IMR-90 (cell line): Measurements from ENCODE around the gene TBXAS1. TPM values are rescaled to one million over a fixed set of nuclear protein-coding genes. Genes with fewer than 3 reads are reported as not detected.

ENCODE experiments used
- ATAC-seq: fragments of 200-7000 bp; cut with Tn5 transposase; 2 replicates; pipeline ENCODE4 v1.9.1; 2020; ENCODE audit warnings: low read depth, mild to moderate bottlenecking, moderate library complexity
- BruUV-seq: library from RNA; stranded (reverse); fragments of 400-500 nt; replicated peaks from 2 replicates; lab custom pipeline; 2021; lab: Mats Ljungman, UMichigan
- CTCF ChIA-PET: fragments of 300-600 bp; formaldehyde crosslinking; extraction: SDS; loops from one replicate; lab custom pipeline; 2021; ENCODE audit warnings: antibody characterized with exemption; lab: Yijun Ruan, JAX
- POLR2A ChIA-PET: fragments of 300-600 bp; sonication (Branson Sonifier 250); formaldehyde crosslinking; loops from one replicate; lab custom pipeline; 2022; ENCODE audit warnings: antibody characterized with exemption; ENCODE audit not compliant: unreplicated experiment; lab: Charles Lee
- DNase-seq: peaks from one replicate; pipeline ENCODE4 v3.0.0; 2013
- H2AFZ ChIP-seq: replicated peaks from 2 replicates; pipeline ENCODE3; 2013; ENCODE audit warnings: low read length, mild to moderate bottlenecking; ENCODE audit not compliant: poor library complexity
- H2AK5ac ChIP-seq: 2 replicates; pipeline ENCODE4 v1.6.1; 2013; ENCODE audit warnings: low read depth, low read length, inconsistent platforms
- H2AK9ac ChIP-seq: replicated peaks from 2 replicates; pipeline ENCODE3; 2013; ENCODE audit warnings: mild to moderate bottlenecking, low read depth, low read length, moderate library complexity; ENCODE audit not compliant: poor library complexity
- H2BK120ac ChIP-seq: 2 replicates; pipeline ENCODE4 v1.6.1; 2013; ENCODE audit warnings: low read depth, low read length, inconsistent platforms
- H2BK15ac ChIP-seq: 3 replicates; pipeline ENCODE4 v1.6.1; 2013; ENCODE audit warnings: low read depth, low read length, inconsistent platforms
- H2BK20ac ChIP-seq: 2 replicates; pipeline ENCODE4 v1.6.1; 2013; ENCODE audit warnings: low read depth, mild to moderate bottlenecking, inconsistent platforms, low read length, moderate library complexity
- H2BK5ac ChIP-seq: 2 replicates; pipeline ENCODE4 v1.6.1; 2013; ENCODE audit warnings: mild to moderate bottlenecking, low read depth, low read length, inconsistent platforms; ENCODE audit not compliant: poor library complexity, severe bottlenecking
- H3K14ac ChIP-seq: replicated peaks from 2 replicates; pipeline ENCODE4 v1.6.1; 2013; ENCODE audit warnings: low read depth, low read length, inconsistent platforms
- H3K18ac ChIP-seq: 2 replicates; pipeline ENCODE4 v1.6.1; 2013; ENCODE audit warnings: low read depth, low read length, control low read depth
- H3K23ac ChIP-seq: 2 replicates; pipeline ENCODE4 v1.6.1; 2013; ENCODE audit warnings: low read depth, low read length, inconsistent platforms
- H3K27ac ChIP-seq: 2 replicates; pipeline ENCODE4 v1.5.1; 2013; ENCODE audit warnings: mild to moderate bottlenecking, control low read depth, low read length; ENCODE audit not compliant: insufficient read depth
- H3K27me3 ChIP-seq: 2 replicates; pipeline ENCODE4 v1.6.1; 2013; ENCODE audit warnings: low read length; ENCODE audit not compliant: control insufficient read depth, insufficient read depth
- H3K36me3 ChIP-seq: 2 replicates; pipeline ENCODE4 v1.6.1; 2013; ENCODE audit warnings: low read length, mixed read lengths; ENCODE audit not compliant: control insufficient read depth, insufficient read depth
- H3K4ac ChIP-seq: 2 replicates; pipeline ENCODE4 v1.6.1; 2013; ENCODE audit warnings: low read depth, low read length, inconsistent platforms
- H3K4me1 ChIP-seq: 2 replicates; pipeline ENCODE4 v1.6.1; 2013; ENCODE audit warnings: low read length, mixed read lengths; ENCODE audit not compliant: control insufficient read depth, insufficient read depth
- H3K4me2 ChIP-seq: 2 replicates; pipeline ENCODE4 v1.6.1; 2013; ENCODE audit warnings: low read depth, mild to moderate bottlenecking, control low read depth, low read length, moderate library complexity
- H3K4me3 ChIP-seq: 2 replicates; pipeline ENCODE4 v1.5.1; 2013; ENCODE audit warnings: low read depth, mild to moderate bottlenecking, control low read depth, low read length, moderate library complexity; ENCODE audit not compliant: insufficient read depth
- H3K56ac ChIP-seq: 2 replicates; pipeline ENCODE4 v1.6.1; 2013; ENCODE audit warnings: low read length, inconsistent platforms; ENCODE audit not compliant: insufficient read depth; ENCODE audit errors: extremely low read depth
- H3K79me1 ChIP-seq, 2 experiments: 2 replicates each; pipeline ENCODE4 v1.6.1; 2013; ENCODE audit warnings: low read length in 2 of 2, inconsistent platforms in 1 of 2, low read depth in 1 of 2
- H3K9ac ChIP-seq: 2 replicates; pipeline ENCODE4 v1.6.1; 2013; ENCODE audit warnings: low read depth, low read length, control low read depth
- H3K9me1 ChIP-seq: 2 replicates; pipeline ENCODE4 v1.6.1; 2013; ENCODE audit warnings: low read length, inconsistent platforms; ENCODE audit not compliant: insufficient read depth
- H3K9me3 ChIP-seq: 2 replicates; pipeline ENCODE4 v1.6.1; 2013; ENCODE audit warnings: low read length; ENCODE audit not compliant: control insufficient read depth, insufficient read depth
- H4K20me1 ChIP-seq: 2 replicates; pipeline ENCODE4 v1.6.1; 2013; ENCODE audit warnings: low read length, inconsistent platforms; ENCODE audit not compliant: insufficient read depth
- H4K5ac ChIP-seq: 2 replicates; pipeline ENCODE4 v1.6.1; 2013; ENCODE audit warnings: mild to moderate bottlenecking, low read depth, low read length, control low read depth
- H4K8ac ChIP-seq, 2 experiments: 2 replicates each; pipeline ENCODE4 v1.6.1; 2013; ENCODE audit warnings: low read depth in 2 of 2, low read length in 2 of 2, control low read depth in 1 of 2, inconsistent platforms in 1 of 2
- H4K91ac ChIP-seq: 2 replicates; pipeline ENCODE4 v1.6.1; 2013; ENCODE audit warnings: low read depth, low read length, inconsistent platforms; ENCODE audit not compliant: insufficient read depth
- BHLHE40 ChIP-seq: fragments of 150-350 bp; IDR thresholded peaks from 2 replicates; pipeline ENCODE4 v1.6.1; 2016; ENCODE audit warnings: mild to moderate bottlenecking, low read depth, low read length
- CEBPB ChIP-seq: IDR thresholded peaks from 2 replicates; pipeline ENCODE4 v1.6.1; 2012; ENCODE audit warnings: low read depth, low read length, improper control_type of control experiment
- CHD1 ChIP-seq: IDR thresholded peaks from 2 replicates; pipeline ENCODE4 v1.6.1; 2012; ENCODE audit warnings: low read depth, low read length, improper control_type of control experiment
- FOS ChIP-seq: fragments of 150-350 bp; IDR thresholded peaks from 2 replicates; pipeline ENCODE4 v1.6.1; 2016; ENCODE audit warnings: low read depth, low read length
- MAFK ChIP-seq: IDR thresholded peaks from 2 replicates; pipeline ENCODE4 v1.6.1; 2012; ENCODE audit warnings: low read depth, low read length, improper control_type of control experiment
- MAZ ChIP-seq: IDR thresholded peaks from 2 replicates; pipeline ENCODE4 v1.6.1; 2012; ENCODE audit warnings: low read depth, mild to moderate bottlenecking, low read length, improper control_type of control experiment, moderate library complexity, borderline replicate concordance
- MXI1 ChIP-seq: IDR thresholded peaks from 2 replicates; pipeline ENCODE4 v1.6.1; 2012; ENCODE audit warnings: low read depth, mild to moderate bottlenecking, low read length, moderate library complexity, borderline replicate concordance
- NFE2L2 ChIP-seq: fragments of 150-350 bp; IDR thresholded peaks from 2 replicates; pipeline ENCODE4 v1.6.1; 2016; ENCODE audit warnings: low read depth, mild to moderate bottlenecking, low read length
- POLR2A ChIP-seq: IDR thresholded peaks from 2 replicates; pipeline ENCODE4 v1.6.1; 2012; ENCODE audit warnings: mild to moderate bottlenecking, low read depth, low read length
- RAD21 ChIP-seq: IDR thresholded peaks from 2 replicates; pipeline ENCODE4 v1.6.1; 2012; ENCODE audit warnings: low read length, improper control_type of control experiment
- RFX5 ChIP-seq: IDR thresholded peaks from 2 replicates; pipeline ENCODE4 v1.8.0; 2012; ENCODE audit warnings: low read depth, mild to moderate bottlenecking, low read length, moderate library complexity
- SMC3 ChIP-seq: fragments of 150-350 bp; IDR thresholded peaks from 2 replicates; pipeline ENCODE4 v1.6.1; 2016; ENCODE audit warnings: low read depth, mild to moderate bottlenecking, antibody characterized with exemption, low read length, moderate library complexity
- USF2 ChIP-seq: fragments of 150-350 bp; IDR thresholded peaks from 2 replicates; pipeline ENCODE4 v1.6.1; 2017; ENCODE audit warnings: mild to moderate bottlenecking, antibody characterized with exemption, low read length, low read depth
- WGBS, 2 experiments: methylation state at CpG; one replicate each; pipeline versions ENCODE4 v1.1.5 to v1.1.7; 2013; ENCODE audit warnings: missing lambda C conversion rate in 2 of 2; ENCODE audit not compliant: insufficient read length in 1 of 2; ENCODE audit errors: extremely low coverage in 2 of 2; 5-methylcytosine and 5-hydroxymethylcytosine counted together
- dilution Hi-C: fragments of 300-500 bp; cut with HindIII; formaldehyde crosslinking; loops from one replicate; pipeline ENCODE4 v1.14.3; 2018; ENCODE audit warnings: low sequenced_read_pairs; ENCODE audit not compliant: unreplicated experiment
- in situ Hi-C: fragments of 300-500 bp; cut with MboI; formaldehyde crosslinking; loops from 3 replicates; pipeline ENCODE4 v1.14.3; 2019; ENCODE audit warnings: low sequenced_read_pairs, inconsistent platforms, mixed read lengths
- intact Hi-C: fragments of 100-400 bp; cut with micrococcal nuclease; formaldehyde crosslinking; loops from 2 replicates; pipeline ENCODE4 v1.10.0; 2022
- polyA plus RNA-seq, 3 experiments: library from polyadenylated mRNA; depleted of rRNA; stranded (reverse); fragments of >200 nt; gene quantifications; 2 replicates each; pipeline ENCODE4 v1.2.3, GENCODE V29; 2012; ENCODE audit warnings: low replicate concordance in 1 of 3
- total RNA-seq: library from RNA; depleted of rRNA; stranded (reverse); fragments of >200 nt; gene quantifications from 2 replicates; pipeline ENCODE4 v1.2.3, GENCODE V29; 2012
- TF ChIP-seq, protein P1 (sequence below): fragments of 150-350 bp; IDR thresholded peaks from 2 replicates; pipeline ENCODE4 v1.6.1; 2016; ENCODE audit warnings: low read depth, mild to moderate bottlenecking, low read length, moderate library complexity, borderline replicate concordance

Gene TBXAS1
- total and polyA plus RNA-seq, 2 of the 4 experiments (the other 2 are of a cell fraction), result 5.9 to 10.8 TPM

DNA sequence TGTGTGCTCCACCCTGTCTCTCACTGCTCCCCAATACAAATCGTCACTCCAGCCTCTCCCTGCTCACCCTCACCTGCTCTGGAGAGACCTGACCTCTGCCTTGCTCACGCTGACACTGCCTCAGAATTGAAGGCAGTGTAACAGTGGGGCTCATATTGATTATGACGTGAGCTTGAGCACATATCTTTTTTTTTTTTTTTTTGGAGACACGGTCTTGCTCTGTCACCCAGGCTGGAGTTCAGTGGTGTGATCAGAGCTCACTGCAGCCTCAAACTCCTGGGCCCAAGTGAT lies 84.7 kb downstream of the TBXAS1 start:
- POLR2A ChIA-PET, result no interaction called here

More for the DNA sequence above, 84.7 kb downstream of the TBXAS1 start:
- WGBS, 2 experiments, result no CpG with 5 or more reads among the region's 4 CpGs
- H2BK5ac ChIP-seq, result peak overlapping the region; percentile 91
- peak overlapping the region; percentile 98; the same call in 2 of the 3 replicates for H2BK15ac ChIP-seq
- H3K4me3 ChIP-seq, result no peak overlapping the region
- H3K4ac ChIP-seq, result peak overlapping the region; percentile 99
- peak overlapping the region; percentile 25; the same call in 1 of the 2 replicates for H3K23ac ChIP-seq
- H3K27me3 ChIP-seq, result no peaks in the 10 kb centered on the region
- H3K4me2 ChIP-seq, result no peak overlapping the region
- no peak overlapping the region; the same call in 1 of the 2 replicates for H3K9ac ChIP-seq
- no peaks in the 10 kb centered on the region for H4K20me1 ChIP-seq
- BruUV-seq, result no TSS peak
- H3K4me1 ChIP-seq, result peaks cover 32% of the 10 kb centered on the region
- intact Hi-C loops, result loop anchor here (2.0 kb wide), 1 partner anchor 89 kb away; no protein-coding TSS in a partner anchor
- peak overlapping the region; percentile 80 for H2AK9ac ChIP-seq
- peak overlapping the region; percentile 99 for H4K5ac ChIP-seq
- peaks cover 3% of the 10 kb centered on the region; the same call in 1 of the 2 replicates for H3K36me3 ChIP-seq
- H2AK5ac ChIP-seq, result peak overlapping the region; percentile 99
- peak overlapping the region; percentile 98 for H3K18ac ChIP-seq
- H3K9me3 ChIP-seq, result no peaks in the 10 kb centered on the region
- dilution Hi-C loops, result no loop called here
- H3K56ac ChIP-seq, result peak overlapping the region; percentile 36; the same call in 1 of the 2 replicates
- H3K79me1 ChIP-seq, result peaks cover 0 to 16% of the 10 kb centered on the region in 2 experiments; a peak in 2 of 4 replicates
- H3K14ac ChIP-seq, result peak overlapping the region; percentile 99
- H4K91ac ChIP-seq, result peak overlapping the region; percentile 99
- DNase-seq (no peak), ATAC-seq (no peak)
- in situ Hi-C loops, result no loop called here
- TF ChIP-seq BHLHE40, result no peak
- no peak for TF ChIP-seq NFE2L2
- TF ChIP-seq RAD21, result no peak
- TF ChIP-seq CEBPB, result no peak
- TF ChIP-seq USF2, result no peak
- TF ChIP-seq MAZ, result no peak
- no peak for TF ChIP-seq FOS
- TF ChIP-seq CHD1, result no peak
- no peak for TF ChIP-seq SMC3
- no peak for TF ChIP-seq MAFK
- TF ChIP-seq RFX5, result no peak
- no peak for TF ChIP-seq MXI1
- TF ChIP-seq POLR2A, result no peak
- TF ChIP-seq, protein P1, sequence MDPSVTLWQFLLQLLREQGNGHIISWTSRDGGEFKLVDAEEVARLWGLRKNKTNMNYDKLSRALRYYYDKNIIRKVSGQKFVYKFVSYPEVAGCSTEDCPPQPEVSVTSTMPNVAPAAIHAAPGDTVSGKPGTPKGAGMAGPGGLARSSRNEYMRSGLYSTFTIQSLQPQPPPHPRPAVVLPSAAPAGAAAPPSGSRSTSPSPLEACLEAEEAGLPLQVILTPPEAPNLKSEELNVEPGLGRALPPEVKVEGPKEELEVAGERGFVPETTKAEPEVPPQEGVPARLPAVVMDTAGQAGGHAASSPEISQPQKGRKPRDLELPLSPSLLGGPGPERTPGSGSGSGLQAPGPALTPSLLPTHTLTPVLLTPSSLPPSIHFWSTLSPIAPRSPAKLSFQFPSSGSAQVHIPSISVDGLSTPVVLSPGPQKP, result no peak
- H2BK120ac ChIP-seq, result peak overlapping the region; percentile 99
- CTCF ChIA-PET, result interaction anchor here (0.7 to 0.9 kb wide), 2 partner anchors 130 to 295 kb away, joined by 3 to 5 read pairs; no protein-coding TSS in a partner anchor
- H2AFZ ChIP-seq, result peak overlapping the region; percentile 59
- H3K27ac ChIP-seq, result peak overlapping the region; percentile 98; the same call in 1 of the 2 replicates
- H4K8ac ChIP-seq, result peak overlapping the region; percentile 94 to 95; a peak in 3 of 4 replicates
- H3K9me1 ChIP-seq, result peaks cover 34% of the 10 kb centered on the region
- peak overlapping the region; percentile 98 for H2BK20ac ChIP-seq
